DND-41 (cell line): Measurements from ENCODE around the gene CPNE1.
A peak's percentile ranks its signal among the peaks of the same experiment; 100 is the strongest.
"Not testable (repeated sequence)": the region's sequence is repeated elsewhere in the genome, so short reads cannot be mapped to it uniquely, and the experiment has no call there.

ENCODE experiments used
- ATAC-seq: fragments of 200-7000 bp; cut with Tn5 transposase; 3 replicates; pipeline ENCODE4 v1.9.1; 2021; ENCODE audit warnings: low read depth; ENCODE audit not compliant: insufficient read depth
- DNase-seq: peaks from one replicate; pipeline ENCODE4 v3.0.0-alpha.2; 2020
- H2AFZ ChIP-seq: 2 replicates; pipeline ENCODE4 v1.6.0; 2012; ENCODE audit warnings: low read depth, low read length
- H3K27ac ChIP-seq: 2 replicates; pipeline ENCODE4 v1.5.1; 2012; ENCODE audit warnings: low read length, inconsistent platforms
- H3K27me3 ChIP-seq: fragments of 200-600 bp; sonication (generic); 2 replicates; pipeline ENCODE4 v1.6.0; 2012; ENCODE audit warnings: low read length, mild to moderate bottlenecking, inconsistent platforms; ENCODE audit not compliant: insufficient read depth, poor library complexity
- H3K36me3 ChIP-seq: 2 replicates; pipeline ENCODE4 v1.5.1; 2012; ENCODE audit warnings: low read length, inconsistent platforms; ENCODE audit not compliant: insufficient read depth
- H3K4me1 ChIP-seq: 2 replicates; pipeline ENCODE4 v1.5.1; 2012; ENCODE audit warnings: mild to moderate bottlenecking, low read length; ENCODE audit not compliant: insufficient read depth
- H3K4me2 ChIP-seq: 2 replicates; pipeline ENCODE4 v1.6.0; 2012; ENCODE audit warnings: mild to moderate bottlenecking, moderate library complexity, low read length, inconsistent platforms; ENCODE audit not compliant: insufficient read depth
- H3K4me3 ChIP-seq, 2 experiments: fragments of 200-600 bp in 1 of 2; shearing (Covaris generic) in 1 of 2; 2 replicates each; pipeline ENCODE4 v1.5.1; 2012 to 2016; ENCODE audit warnings: inconsistent platforms in 2 of 2, low read length in 2 of 2, mild to moderate bottlenecking in 2 of 2, low read depth in 1 of 2, moderate library complexity in 1 of 2
- H3K79me2 ChIP-seq: 2 replicates; pipeline ENCODE4 v1.6.0; 2012; ENCODE audit warnings: low read length, inconsistent platforms; ENCODE audit not compliant: insufficient read depth
- H3K9ac ChIP-seq: 2 replicates; pipeline ENCODE4 v1.6.0; 2012; ENCODE audit warnings: low read depth, mild to moderate bottlenecking, inconsistent platforms, low read length, moderate library complexity
- H3K9me3 ChIP-seq: 2 replicates; pipeline ENCODE4 v1.5.1; 2012; ENCODE audit warnings: low read length, moderate library complexity, mild to moderate bottlenecking, inconsistent platforms; ENCODE audit not compliant: insufficient read depth, severe bottlenecking
- H4K20me1 ChIP-seq: 2 replicates; pipeline ENCODE4 v1.6.0; 2012; ENCODE audit warnings: low read length; ENCODE audit not compliant: insufficient read depth
- CTCF ChIP-seq: IDR thresholded peaks from 2 replicates; pipeline ENCODE4 v1.5.1; 2012; ENCODE audit warnings: borderline replicate concordance, low read length, moderate library complexity, mild to moderate bottlenecking; ENCODE audit not compliant: poor library complexity, severe bottlenecking; ENCODE audit errors: extremely low read depth
- EZH2 ChIP-seq: IDR thresholded peaks from 3 replicates; pipeline ENCODE4 v1.6.1; 2012; ENCODE audit warnings: borderline replicate concordance, low read depth, mild to moderate bottlenecking, moderate library complexity, low read length, inconsistent platforms; ENCODE audit not compliant: severe bottlenecking

Gene CPNE1

DNA sequence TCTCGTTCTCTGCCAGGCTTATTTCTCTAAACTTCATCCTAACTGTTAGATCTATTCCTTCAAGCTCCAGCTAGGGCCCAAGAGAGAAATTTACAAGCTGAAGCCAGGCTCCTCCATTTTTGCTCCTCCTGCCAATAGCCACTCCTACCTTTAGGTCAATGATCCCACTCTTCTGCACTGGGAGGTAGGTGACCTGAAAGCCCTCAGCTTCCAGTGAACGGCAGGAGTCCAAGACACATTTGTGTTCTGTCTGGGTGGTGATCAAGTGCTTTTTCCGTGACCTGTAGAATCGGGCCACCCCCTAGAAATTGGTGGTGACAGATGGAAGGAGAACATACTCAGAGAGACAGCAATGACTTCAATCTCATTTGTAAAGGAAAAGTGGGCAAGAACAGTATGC is 25.6 kb upstream of the CPNE1 start:
- no peaks in the 10 kb centered on the region for H3K27me3 ChIP-seq
- no peak overlapping the region for H3K27ac ChIP-seq
- H3K9ac ChIP-seq = no peak overlapping the region
- no peak overlapping the region for H3K4me2 ChIP-seq
- H2AFZ ChIP-seq = no peak overlapping the region
- no peaks in the 10 kb centered on the region for H4K20me1 ChIP-seq
- no peak for DNase-seq
- TF ChIP-seq EZH2 = no peak
- no peak for TF ChIP-seq CTCF
- H3K4me3 ChIP-seq = no peak overlapping the region
- H3K36me3 ChIP-seq = peaks cover 58% of the 10 kb centered on the region
- H3K79me2 ChIP-seq = 0 out of 2 replicates have a peak, but pooled peaks cover 2% of the 10 kb centered on the region
- H3K4me1 ChIP-seq = no peaks in the 10 kb centered on the region
- H3K9me3 ChIP-seq = no peaks in the 10 kb centered on the region
- no peak for ATAC-seq

DNA sequence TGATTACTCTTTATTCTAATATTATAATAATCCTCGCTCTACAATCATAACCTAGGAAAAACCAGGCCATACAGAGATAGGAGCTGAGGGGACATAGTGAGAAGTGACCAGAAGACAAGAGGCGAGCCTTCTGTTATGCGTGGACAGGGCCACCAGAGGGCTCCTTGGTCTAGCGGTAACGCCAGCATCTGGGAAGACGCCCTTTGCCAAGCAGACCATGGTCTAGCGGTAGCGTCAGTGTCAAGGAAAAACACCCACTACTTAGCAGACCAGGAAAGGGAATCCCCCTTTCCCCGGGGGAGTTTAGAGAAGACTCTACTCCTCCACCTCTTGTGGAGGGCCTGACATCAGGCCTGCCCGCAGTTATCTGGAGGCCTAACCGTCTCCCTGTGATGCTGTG is 22.2 kb upstream of the CPNE1 start:
- not testable (repeated sequence) for H3K27ac ChIP-seq, H3K4me3 ChIP-seq, H4K20me1 ChIP-seq, H3K9me3 ChIP-seq, H3K4me1 ChIP-seq, ATAC-seq, H3K4me2 ChIP-seq, H3K27me3 ChIP-seq, H3K9ac ChIP-seq, DNase-seq, H2AFZ ChIP-seq, H3K79me2 ChIP-seq
- peaks cover 48% of the 10 kb centered on the region for H3K36me3 ChIP-seq
- TF ChIP-seq CTCF = peak; percentile 26

DNA sequence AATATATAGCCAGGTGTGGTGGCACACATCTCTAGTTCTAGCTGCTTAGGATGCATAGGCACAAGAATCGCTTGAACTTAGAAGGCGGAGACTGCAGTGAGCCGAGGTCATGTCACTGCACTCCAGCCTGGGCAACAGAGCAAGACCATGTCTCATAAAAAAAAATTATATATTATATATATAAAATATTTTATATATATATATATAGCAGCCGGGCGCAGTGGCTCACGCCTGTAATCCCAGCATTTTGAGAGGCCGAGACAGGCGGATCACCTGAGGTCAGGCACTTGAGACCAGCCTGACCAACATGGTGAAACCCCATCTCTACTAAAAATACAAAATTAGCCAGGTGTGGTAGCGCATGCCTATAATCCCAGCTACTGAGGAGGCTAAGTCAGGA is 20.7 kb upstream of the CPNE1 start:
- peaks cover 49% of the 10 kb centered on the region for H3K36me3 ChIP-seq

DNA sequence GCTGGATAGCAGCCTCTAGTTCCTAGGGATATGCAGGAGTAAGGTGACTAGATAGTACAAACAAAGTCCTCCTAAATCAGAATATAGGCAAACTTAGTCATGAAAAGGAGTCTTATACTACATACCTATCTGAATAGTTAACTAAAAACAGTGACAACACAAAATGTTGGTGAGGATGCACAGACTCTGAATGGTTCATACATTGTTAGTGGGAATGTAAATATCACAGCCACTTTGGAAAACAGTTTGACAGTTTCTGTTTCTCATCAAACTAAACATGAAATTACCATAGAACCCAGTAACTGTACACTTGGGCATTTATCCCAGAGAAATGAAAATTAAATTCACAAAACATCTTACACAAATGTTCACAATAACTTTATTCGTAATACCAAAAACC is 17.3 kb upstream of the CPNE1 start:
- Histone ChIP-seq H3K9me3 (no peaks in the 10 kb centered on the region), H3K27ac (no peak overlapping the region), H3K9ac (no peak overlapping the region), H3K4me2 (no peak overlapping the region), H3K79me2 (no peaks in the 10 kb centered on the region), H2AFZ (no peak overlapping the region), H3K36me3 (peaks cover 23% of the 10 kb centered on the region), H3K4me3 (no peak overlapping the region), H4K20me1 (no peaks in the 10 kb centered on the region), H3K27me3 (no peaks in the 10 kb centered on the region), H3K4me1 (no peaks in the 10 kb centered on the region)
- ATAC-seq (no peak), DNase-seq (no peak)
- no peak for TF ChIP-seq EZH2
- TF ChIP-seq CTCF = no peak

More for the DNA sequence above, 20.7 kb upstream of the CPNE1 start:
- not testable (repeated sequence) for H3K9me3 ChIP-seq, H3K27me3 ChIP-seq, H3K4me2 ChIP-seq, H3K27ac ChIP-seq, H3K4me3 ChIP-seq, H2AFZ ChIP-seq, DNase-seq, H3K79me2 ChIP-seq, H3K4me1 ChIP-seq, H4K20me1 ChIP-seq, H3K9ac ChIP-seq, ATAC-seq
